Large intestine (tissue), 3 donors: ENCODE results near the gene MZT2A. TPM values are rescaled to one million over a fixed set of nuclear protein-coding genes. Genes with fewer than 3 reads are reported as not detected.
"Not testable (repeated sequence)": the region's sequence is repeated elsewhere in the genome, so short reads cannot be mapped to it uniquely, and the experiment has no call there.

Experiments
- DNase-seq, 2 donors: peaks; one replicate each; pipeline versions ENCODE4 v3.0.0 to v3.0.0-alpha.2; 2013
- H3K27ac ChIP-seq: one replicate; pipeline ENCODE4 v1.5.1; 2013; ENCODE audit warnings: low read length
- H3K27me3 ChIP-seq: 2 replicates; pipeline ENCODE4 v1.6.1; 2013; ENCODE audit warnings: low read length; ENCODE audit not compliant: control insufficient read depth, insufficient read depth
- H3K36me3 ChIP-seq: 2 replicates; pipeline ENCODE4 v1.6.1; 2013; ENCODE audit warnings: low read length; ENCODE audit not compliant: control insufficient read depth, insufficient read depth
- H3K4me1 ChIP-seq: one replicate; pipeline ENCODE4 v1.6.1; 2013; ENCODE audit warnings: low read length; ENCODE audit not compliant: control insufficient read depth, insufficient read depth
- H3K4me3 ChIP-seq: one replicate; pipeline ENCODE4 v1.5.1; 2013; ENCODE audit warnings: low read length
- H3K9me3 ChIP-seq: one replicate; pipeline ENCODE4 v1.6.1; 2013; ENCODE audit warnings: mild to moderate bottlenecking, low read depth, low read length, moderate library complexity; ENCODE audit not compliant: control insufficient read depth
- WGBS: methylation state at CpG from one replicate; pipeline ENCODE4 v1.1.5; 2013; ENCODE audit warnings: low lambda C conversion rate; ENCODE audit not compliant: insufficient coverage; 5-methylcytosine and 5-hydroxymethylcytosine counted together
- polyA plus RNA-seq: library from polyadenylated mRNA; unstranded; fragments of 120-200 nt; gene quantifications from one replicate; pipeline ENCODE4 v1.2.1, GENCODE V29; 2013

Gene MZT2A
- polyA plus RNA-seq, 1 donor = 70.5 TPM

DNA sequence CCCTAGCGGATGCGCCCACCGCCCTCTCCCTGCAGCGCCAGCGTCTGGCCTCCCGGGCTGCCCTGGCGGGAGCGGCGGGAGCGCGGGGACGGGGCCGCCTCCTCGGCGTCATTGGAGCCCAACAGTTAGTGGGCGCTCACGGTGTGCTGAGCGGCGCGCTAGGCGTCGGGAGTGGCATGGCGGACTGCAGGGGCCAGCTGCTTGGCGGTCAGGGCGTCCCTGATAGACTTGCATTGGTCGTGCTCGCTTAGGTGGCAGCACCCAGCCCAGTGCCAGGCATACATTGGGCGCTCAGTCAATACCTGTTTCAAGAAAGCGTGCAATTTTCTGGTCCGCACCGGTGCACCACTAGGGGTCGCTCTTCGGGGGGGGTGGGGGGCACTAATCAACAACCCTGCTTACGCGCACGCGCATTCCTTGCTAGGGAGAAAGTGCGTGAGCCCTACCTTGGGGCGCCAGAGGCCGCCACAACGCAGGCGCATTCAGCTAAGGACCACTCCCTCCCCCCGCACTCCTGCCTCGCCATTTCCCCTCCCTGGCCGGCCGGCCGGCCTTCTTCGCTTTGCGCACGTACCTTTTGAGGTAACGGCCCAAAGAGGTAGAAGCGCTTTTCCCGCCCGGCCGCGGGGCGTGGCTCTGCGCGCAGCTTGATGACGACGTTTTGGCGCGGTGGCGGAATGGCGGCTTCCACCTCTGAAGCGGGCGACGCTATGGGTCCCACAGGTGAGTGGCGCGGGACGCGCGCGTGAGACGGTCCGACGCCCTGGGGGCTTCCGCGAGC, 411 bp upstream of the MZT2A start:
- peak overlapping the region; percentile 95 for H3K4me3 ChIP-seq
- H3K4me1 ChIP-seq = peaks cover 12% of the 10 kb centered on the region
- peak; percentile 95 to 98 for DNase-seq
- H3K27me3 ChIP-seq = no peaks in the 10 kb centered on the region
- H3K27ac ChIP-seq = peak overlapping the region; percentile 85
- H3K9me3 ChIP-seq = no peaks in the 10 kb centered on the region
- no CpG with 5 or more reads among the region's 79 CpGs for WGBS
- H3K36me3 ChIP-seq = peaks cover 13% of the 10 kb centered on the region

DNA sequence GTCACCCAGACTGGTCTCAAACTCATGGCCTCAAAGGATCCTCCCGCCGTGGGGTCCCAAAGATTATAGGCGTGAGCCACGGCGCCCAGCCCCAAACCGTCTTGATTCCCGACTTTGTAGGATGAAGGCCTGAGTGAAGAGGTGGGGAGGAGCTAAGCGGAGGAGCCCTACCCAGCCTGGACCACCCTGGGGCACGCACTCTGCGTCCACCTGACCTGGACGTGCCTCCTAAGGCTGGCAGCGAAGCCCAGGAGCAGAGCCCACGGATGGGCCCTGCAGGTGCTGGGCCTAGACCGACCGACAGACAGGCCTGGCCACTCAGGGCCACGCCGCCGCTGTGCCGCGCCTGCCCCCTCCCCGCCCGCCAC, 744 bp downstream of the MZT2A start:
- DNase-seq = peak in 1 of 2 donors; percentile 33
- no CpG with 5 or more reads among the region's 22 CpGs for WGBS
- Histone ChIP-seq H3K4me1 (peaks cover 12% of the 10 kb centered on the region), H3K4me3 (peak overlapping the region; percentile 46), H3K27ac (peak overlapping the region; percentile 3)
- not testable (repeated sequence) for H3K9me3 ChIP-seq, H3K36me3 ChIP-seq, H3K27me3 ChIP-seq

DNA sequence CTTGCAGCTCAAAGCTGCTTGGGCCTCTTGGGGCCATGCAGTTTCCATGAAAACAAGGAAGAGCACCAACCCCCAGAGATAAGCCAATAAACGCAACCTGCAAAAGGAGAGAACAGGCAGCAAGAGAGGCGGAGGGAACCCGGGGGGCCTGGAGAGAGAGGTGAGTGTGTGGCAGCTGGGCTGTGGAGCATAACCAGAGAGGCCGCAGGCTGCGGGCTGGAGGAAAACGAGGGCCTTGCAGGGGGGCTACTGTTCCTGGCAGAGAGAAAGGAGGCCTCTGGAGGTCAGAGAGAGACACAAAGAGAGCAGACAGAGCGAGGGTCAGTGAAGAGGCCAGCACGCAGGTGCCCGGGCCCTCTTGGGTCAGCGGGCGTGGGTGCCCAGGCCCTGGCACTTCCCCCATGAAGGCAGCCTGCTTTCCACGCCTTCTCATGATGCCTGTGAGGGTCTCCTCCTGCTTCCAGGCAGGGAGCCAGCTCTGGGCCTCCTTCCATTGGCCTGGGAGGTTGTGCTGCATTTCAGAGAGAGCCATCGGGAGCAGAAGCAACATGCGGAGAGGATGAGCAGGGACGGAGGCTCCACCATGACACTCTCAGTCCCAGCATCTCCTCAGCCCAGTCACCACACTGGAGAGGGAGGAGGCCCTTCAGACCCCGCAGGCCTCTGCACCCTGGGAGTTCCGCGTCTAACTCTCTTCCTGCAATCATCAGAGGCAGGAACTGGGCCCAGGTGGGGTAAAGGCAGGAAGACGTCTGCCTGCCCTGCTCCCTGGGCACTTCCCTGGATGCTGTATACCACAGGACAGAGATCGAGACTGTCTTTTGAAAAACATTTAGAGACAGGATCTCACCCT, 1.4 kb downstream of the MZT2A start:
- Histone ChIP-seq H3K27ac (peak overlapping the region; percentile 3), H3K4me1 (peaks cover 12% of the 10 kb centered on the region), H3K4me3 (peak overlapping the region; percentile 46)
- not testable (repeated sequence) for H3K36me3 ChIP-seq, H3K9me3 ChIP-seq, H3K27me3 ChIP-seq
- WGBS = no CpG with 5 or more reads among the region's 20 CpGs
- DNase-seq = peak in 1 of 2 donors; percentile 24

DNA sequence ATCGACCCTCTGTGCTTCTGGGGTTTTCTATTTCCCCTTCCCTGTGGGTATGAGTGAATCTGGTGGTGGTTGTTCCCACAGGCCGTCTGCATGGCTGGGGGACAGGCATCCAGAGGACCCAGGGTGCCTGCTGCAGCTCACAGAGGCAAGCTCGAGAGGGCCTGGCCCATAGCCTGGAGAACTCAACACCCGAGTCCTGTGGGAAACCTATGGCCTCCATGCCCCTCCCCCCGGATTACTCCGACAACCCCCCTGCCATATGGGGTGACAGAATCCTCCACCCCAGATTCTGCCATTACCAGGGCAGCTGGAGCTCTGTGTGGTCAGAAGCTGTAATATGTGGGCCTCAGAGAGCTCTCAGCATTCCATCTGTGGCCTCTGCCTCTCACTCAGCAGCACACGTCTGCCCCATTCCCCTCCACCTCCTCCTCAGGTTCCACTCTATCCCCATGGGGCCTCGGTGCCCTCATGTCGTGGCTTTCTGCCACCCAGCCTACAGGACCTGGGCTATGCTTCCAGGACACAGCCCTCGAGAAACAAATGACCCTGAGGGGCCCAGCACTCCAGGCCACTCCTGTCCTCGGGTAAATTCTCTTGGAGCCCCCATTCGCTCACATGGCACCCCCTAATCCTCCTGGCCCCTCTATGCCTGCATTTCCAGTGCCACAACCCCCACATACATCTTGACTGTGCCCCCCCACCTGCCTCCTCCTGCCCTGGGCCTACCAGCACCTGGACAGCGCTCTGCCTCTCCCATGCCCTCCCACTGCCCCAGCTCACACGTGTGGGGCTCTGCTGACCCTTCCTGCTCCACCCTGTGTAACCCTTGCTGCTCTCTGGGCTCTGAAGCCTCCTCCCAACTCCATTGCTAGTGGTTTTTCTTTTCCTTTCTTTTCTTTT, 3.6 kb downstream of the MZT2A start:
- Histone ChIP-seq H3K9me3 (no peaks in the 10 kb centered on the region), H3K27ac (no peak overlapping the region), H3K36me3 (peaks cover 10% of the 10 kb centered on the region), H3K4me3 (no peak overlapping the region), H3K4me1 (peaks cover 7% of the 10 kb centered on the region), H3K27me3 (no peaks in the 10 kb centered on the region)
- no peak for DNase-seq
- WGBS = 100% methylated on average over 2 of the region's 14 CpGs

DNA sequence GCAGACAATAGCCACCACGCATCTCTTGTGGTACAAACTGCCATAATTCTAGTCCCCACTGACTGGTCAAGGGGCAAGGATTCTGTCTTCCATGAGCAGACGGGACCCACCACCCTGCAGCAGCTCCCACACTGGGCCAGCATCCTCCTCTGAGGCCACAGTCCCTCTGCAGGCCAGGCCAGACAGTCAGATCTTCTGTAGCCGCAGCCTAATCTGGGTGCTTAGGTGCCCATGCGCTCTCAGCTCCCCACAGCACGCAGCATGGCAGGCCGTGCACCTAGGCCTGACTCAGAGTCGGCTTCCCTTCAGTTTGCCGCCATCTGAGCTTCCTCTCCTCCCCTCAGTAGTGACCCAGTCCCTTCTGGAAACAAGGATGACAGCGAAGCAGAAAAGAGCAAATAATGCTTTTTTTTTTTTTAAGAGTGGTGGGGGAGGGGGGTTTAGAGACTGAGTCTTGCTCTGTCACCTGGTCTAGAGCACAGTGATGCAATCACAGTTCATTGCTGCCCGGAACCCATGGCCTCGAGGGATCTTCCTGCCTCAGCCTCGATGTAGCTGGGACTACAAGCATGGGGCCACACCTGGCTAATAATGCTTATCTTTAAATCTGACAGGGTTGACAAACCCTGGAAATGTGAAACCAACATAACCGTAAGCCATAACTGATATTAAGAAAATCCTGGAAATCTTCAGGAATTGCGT, 5.8 kb downstream of the MZT2A start:
- WGBS = no CpG with 5 or more reads among the region's 14 CpGs
- peak in 1 of 2 donors; percentile 25 for DNase-seq
- H3K4me1 ChIP-seq, H3K9me3 ChIP-seq, H3K27me3 ChIP-seq, H3K27ac ChIP-seq, H3K4me3 ChIP-seq, H3K36me3 ChIP-seq: not testable (repeated sequence)

DNA sequence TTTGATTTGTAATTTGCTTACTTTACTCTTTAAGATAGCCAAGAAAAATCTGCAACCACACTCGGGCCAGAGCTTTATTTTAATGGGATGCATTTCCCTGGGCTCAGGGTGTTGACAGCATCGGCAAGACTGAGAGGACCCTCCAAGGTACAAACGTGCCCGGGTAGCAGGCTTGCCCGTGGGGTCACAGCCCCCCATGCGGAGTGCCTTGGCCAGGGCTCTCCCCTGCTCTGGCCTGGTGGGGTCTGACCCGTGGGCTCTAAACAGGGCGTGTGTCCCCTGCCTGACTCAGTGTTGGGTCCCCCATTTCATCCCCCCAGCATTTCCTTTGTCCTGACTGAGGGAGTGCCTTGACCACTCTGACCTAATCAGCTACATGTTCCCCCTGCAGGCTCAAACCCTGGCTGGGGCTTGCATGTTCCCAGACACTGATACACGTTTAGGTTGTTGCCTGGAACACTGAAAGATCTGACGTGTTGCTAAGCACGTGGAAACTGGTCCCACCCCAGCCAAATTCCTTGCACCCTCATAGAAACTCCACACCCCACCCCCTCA, 7.2 kb downstream of the MZT2A start:
- H3K4me1 ChIP-seq, DNase-seq, H3K27me3 ChIP-seq, H3K9me3 ChIP-seq, H3K27ac ChIP-seq, H3K4me3 ChIP-seq, H3K36me3 ChIP-seq: not testable (repeated sequence)
- no CpG with 5 or more reads among the region's 11 CpGs for WGBS

DNA sequence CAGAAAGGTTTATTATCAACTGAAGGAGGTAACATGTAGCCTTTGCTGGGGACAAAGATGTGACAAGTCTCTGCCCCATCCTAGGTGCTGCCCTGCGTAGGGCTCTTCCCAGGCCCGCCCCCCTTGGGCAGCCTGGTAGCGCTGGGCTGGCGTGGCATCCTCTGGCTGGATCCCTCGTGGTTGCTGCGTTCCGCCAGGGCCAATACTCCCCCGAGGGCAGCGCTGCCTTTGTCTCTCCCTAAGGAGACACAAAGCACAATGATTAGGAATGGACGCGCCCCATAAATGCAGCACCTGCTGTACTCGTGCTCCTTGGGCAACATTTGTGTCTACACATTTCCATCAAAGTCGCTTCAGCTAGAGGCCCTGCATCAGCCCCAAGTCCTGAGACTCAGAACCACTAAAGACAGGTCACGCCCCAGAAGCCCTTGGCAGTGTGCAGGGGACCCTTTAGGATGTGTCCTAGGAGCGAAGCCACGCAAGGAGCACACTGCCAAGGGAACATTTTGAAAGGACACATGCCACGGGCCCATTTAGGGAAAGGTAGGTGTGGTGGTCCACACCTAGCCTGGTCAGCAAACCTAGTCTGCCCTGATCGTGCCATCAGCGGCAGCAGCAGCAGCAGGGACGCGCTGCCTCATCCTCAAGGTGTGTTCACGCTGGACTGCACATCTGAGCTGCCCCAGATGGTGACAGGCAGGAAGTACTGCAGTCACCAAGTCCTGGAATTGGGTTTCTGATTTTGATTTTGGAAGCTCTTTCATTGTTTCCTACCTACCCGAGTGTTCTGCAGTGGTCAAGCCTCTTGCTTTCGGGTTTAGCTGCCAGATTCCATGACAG, 8.0 kb downstream of the MZT2A start:
- WGBS = no CpG with 5 or more reads among the region's 24 CpGs
- H3K36me3 ChIP-seq, H3K9me3 ChIP-seq, H3K4me3 ChIP-seq, H3K27me3 ChIP-seq, DNase-seq, H3K4me1 ChIP-seq, H3K27ac ChIP-seq: not testable (repeated sequence)

DNA sequence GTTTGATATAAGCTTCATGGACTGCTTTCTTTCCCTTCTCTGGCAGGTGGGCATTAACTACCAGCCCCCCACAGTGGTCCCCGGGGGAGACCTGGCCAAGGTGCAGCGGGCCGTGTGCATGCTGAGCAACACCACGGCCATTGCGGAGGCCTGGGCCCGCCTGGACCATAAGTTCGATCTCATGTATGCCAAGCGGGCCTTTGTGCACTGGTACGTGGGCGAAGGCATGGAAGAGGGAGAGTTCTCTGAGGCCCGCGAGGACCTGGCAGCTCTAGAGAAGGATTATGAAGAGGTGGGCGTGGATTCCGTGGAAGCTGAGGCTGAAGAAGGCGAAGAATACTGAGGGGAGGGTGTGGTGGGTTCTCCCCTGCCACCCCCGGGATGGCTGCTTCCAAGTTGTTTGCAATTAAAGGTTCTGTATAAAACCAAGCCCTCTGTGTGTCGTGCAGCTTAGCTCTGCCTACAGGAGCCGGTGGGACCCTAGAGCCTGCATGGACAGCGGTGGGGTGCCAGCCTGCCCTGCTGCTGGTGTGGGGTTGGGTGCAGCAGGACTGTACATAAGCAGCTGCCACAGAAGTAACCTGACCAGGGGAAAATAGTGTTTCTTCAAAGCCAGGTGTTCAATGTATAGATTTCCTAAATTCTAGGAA, 9.6 kb downstream of the MZT2A start:
- not testable (repeated sequence) for H3K27ac ChIP-seq, H3K36me3 ChIP-seq, H3K4me3 ChIP-seq, DNase-seq, H3K4me1 ChIP-seq, H3K27me3 ChIP-seq, H3K9me3 ChIP-seq
- WGBS = no CpG with 5 or more reads among the region's 19 CpGs

DNA sequence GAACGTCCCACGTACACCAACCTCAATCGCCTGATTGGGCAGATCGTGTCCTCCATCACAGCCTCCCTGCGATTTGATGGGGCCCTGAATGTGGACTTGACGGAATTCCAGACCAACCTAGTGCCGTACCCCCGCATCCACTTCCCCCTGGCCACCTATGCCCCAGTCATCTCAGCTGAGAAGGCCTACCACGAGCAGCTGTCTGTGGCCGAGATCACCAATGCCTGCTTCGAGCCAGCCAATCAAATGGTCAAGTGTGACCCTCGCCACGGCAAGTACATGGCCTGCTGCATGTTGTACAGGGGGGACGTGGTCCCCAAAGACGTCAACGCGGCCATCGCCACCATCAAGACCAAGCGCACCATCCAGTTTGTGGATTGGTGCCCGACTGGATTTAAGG, 11.8 kb downstream of the MZT2A start:
- H3K27me3 ChIP-seq, DNase-seq, H3K4me1 ChIP-seq, H3K9me3 ChIP-seq, H3K36me3 ChIP-seq, H3K4me3 ChIP-seq, H3K27ac ChIP-seq: not testable (repeated sequence)
- no CpG with 5 or more reads among the region's 20 CpGs for WGBS
